ENCODE measurements around the gene TNF.

The TNF gene

GRCh38 chr6:31574106-31575061, 981 bp upstream of the TNF start:
- Histone ChIP-seq H3K27ac (ENCODE audit: low read depth, low read length) (no peak overlapping the region), H3K4me1 (ENCODE audit: control insufficient read depth, insufficient read depth, low read length, unreplicated experiment) (no peaks in the 10 kb centered on the region), H3K4me3 (ENCODE audit: low read depth, low read length) (no peak overlapping the region), H3K27me3 (ENCODE audit: insufficient read depth, low read length) (peaks cover 9% of the 10 kb centered on the region), H3K36me3 (ENCODE audit: insufficient read depth, low read length) (no peaks in the 10 kb centered on the region), H3K79me2 (ENCODE audit: control insufficient read depth, insufficient read depth, low read length, unreplicated experiment) (no peaks in the 10 kb centered on the region), H2AFZ (ENCODE audit: low read length, unreplicated experiment) (no peak overlapping the region)

GRCh38 chr6:31575952-31576685, 754 bp downstream of the TNF start:
- Histone ChIP-seq H3K27me3 (ENCODE audit: insufficient read depth, low read length) (peaks cover 9% of the 10 kb centered on the region), H3K79me2 (ENCODE audit: control insufficient read depth, insufficient read depth, low read length, unreplicated experiment) (no peaks in the 10 kb centered on the region), H3K4me3 (ENCODE audit: low read depth, low read length) (no peak overlapping the region), H3K36me3 (ENCODE audit: insufficient read depth, low read length) (no peaks in the 10 kb centered on the region), H3K4me1 (ENCODE audit: control insufficient read depth, insufficient read depth, low read length, unreplicated experiment) (no peaks in the 10 kb centered on the region), H2AFZ (ENCODE audit: low read length, unreplicated experiment) (no peak overlapping the region), H3K27ac (ENCODE audit: low read depth, low read length) (no peak overlapping the region)

GRCh38 chr6:31576897-31577578, 1.7 kb downstream of the TNF start:
- Histone ChIP-seq H3K36me3 (ENCODE audit: insufficient read depth, low read length) (no peaks in the 10 kb centered on the region), H2AFZ (ENCODE audit: low read length, unreplicated experiment) (no peak overlapping the region), H3K4me3 (ENCODE audit: low read depth, low read length) (no peak overlapping the region), H3K4me1 (ENCODE audit: control insufficient read depth, insufficient read depth, low read length, unreplicated experiment) (peaks cover 5% of the 10 kb centered on the region), H3K27ac (ENCODE audit: low read depth, low read length) (no peak overlapping the region), H3K27me3 (ENCODE audit: insufficient read depth, low read length) (peaks cover 9% of the 10 kb centered on the region), H3K79me2 (ENCODE audit: control insufficient read depth, insufficient read depth, low read length, unreplicated experiment) (peaks cover 4% of the 10 kb centered on the region)

DNA sequence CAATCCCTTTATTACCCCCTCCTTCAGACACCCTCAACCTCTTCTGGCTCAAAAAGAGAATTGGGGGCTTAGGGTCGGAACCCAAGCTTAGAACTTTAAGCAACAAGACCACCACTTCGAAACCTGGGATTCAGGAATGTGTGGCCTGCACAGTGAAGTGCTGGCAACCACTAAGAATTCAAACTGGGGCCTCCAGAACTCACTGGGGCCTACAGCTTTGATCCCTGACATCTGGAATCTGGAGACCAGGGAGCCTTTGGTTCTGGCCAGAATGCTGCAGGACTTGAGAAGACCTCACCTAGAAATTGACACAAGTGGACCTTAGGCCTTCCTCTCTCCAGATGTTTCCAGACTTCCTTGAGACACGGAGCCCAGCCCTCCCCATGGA, 2.2 kb downstream of the TNF start:
- H2AFZ ChIP-seq (ENCODE audit: low read length, unreplicated experiment): no peak overlapping the region
- no peak overlapping the region for H3K4me3 ChIP-seq (ENCODE audit: low read depth, low read length)
- no peak overlapping the region for H3K27ac ChIP-seq (ENCODE audit: low read depth, low read length)
- H3K36me3 ChIP-seq (ENCODE audit: insufficient read depth, low read length): no peaks in the 10 kb centered on the region
- H3K79me2 ChIP-seq (ENCODE audit: control insufficient read depth, insufficient read depth, low read length, unreplicated experiment): peaks cover 4% of the 10 kb centered on the region
- peaks cover 9% of the 10 kb centered on the region for H3K27me3 ChIP-seq (ENCODE audit: insufficient read depth, low read length)
- H3K4me1 ChIP-seq (ENCODE audit: control insufficient read depth, insufficient read depth, low read length, unreplicated experiment): peaks cover 5% of the 10 kb centered on the region

GRCh38 chr6:31578184-31579118, 3.1 kb downstream of the TNF start:
- Histone ChIP-seq H3K27ac (ENCODE audit: low read depth, low read length) (no peak overlapping the region), H3K27me3 (ENCODE audit: insufficient read depth, low read length) (peaks cover 9% of the 10 kb centered on the region), H2AFZ (ENCODE audit: low read length, unreplicated experiment) (no peak overlapping the region), H3K36me3 (ENCODE audit: insufficient read depth, low read length) (no peaks in the 10 kb centered on the region), H3K4me1 (ENCODE audit: control insufficient read depth, insufficient read depth, low read length, unreplicated experiment) (peaks cover 5% of the 10 kb centered on the region), H3K4me3 (ENCODE audit: low read depth, low read length) (no peak overlapping the region), H3K79me2 (ENCODE audit: control insufficient read depth, insufficient read depth, low read length, unreplicated experiment) (peaks cover 4% of the 10 kb centered on the region)

GRCh38 chr6:31579119-31579505, 3.7 kb downstream of the TNF start:
- Histone ChIP-seq H3K4me1 (ENCODE audit: control insufficient read depth, insufficient read depth, low read length, unreplicated experiment) (peaks cover 5% of the 10 kb centered on the region), H3K36me3 (ENCODE audit: insufficient read depth, low read length) (no peaks in the 10 kb centered on the region), H3K27me3 (ENCODE audit: insufficient read depth, low read length) (peaks cover 7% of the 10 kb centered on the region), H3K27ac (ENCODE audit: low read depth, low read length) (no peak overlapping the region), H2AFZ (ENCODE audit: low read length, unreplicated experiment) (no peak overlapping the region), H3K79me2 (ENCODE audit: control insufficient read depth, insufficient read depth, low read length, unreplicated experiment) (peaks cover 4% of the 10 kb centered on the region), H3K4me3 (ENCODE audit: low read depth, low read length) (no peak overlapping the region)

GRCh38 chr6:31579546-31580437, 4.4 kb downstream of the TNF start:
- H3K27ac ChIP-seq (ENCODE audit: low read depth, low read length): no peak overlapping the region
- no peak overlapping the region for H3K4me3 ChIP-seq (ENCODE audit: low read depth, low read length)
- H3K4me1 ChIP-seq (ENCODE audit: control insufficient read depth, insufficient read depth, low read length, unreplicated experiment): peaks cover 5% of the 10 kb centered on the region
- H2AFZ ChIP-seq (ENCODE audit: low read length, unreplicated experiment): no peak overlapping the region
- H3K27me3 ChIP-seq (ENCODE audit: insufficient read depth, low read length): peaks cover 3% of the 10 kb centered on the region; the same call in 1 of the 2 replicates
- H3K36me3 ChIP-seq (ENCODE audit: insufficient read depth, low read length): no peaks in the 10 kb centered on the region
- H3K79me2 ChIP-seq (ENCODE audit: control insufficient read depth, insufficient read depth, low read length, unreplicated experiment): peaks cover 4% of the 10 kb centered on the region

GRCh38 chr6:31580438-31580740, 5.0 kb downstream of the TNF start:
- Histone ChIP-seq H2AFZ (ENCODE audit: low read length, unreplicated experiment) (peak overlapping the region; percentile 87), H3K4me3 (ENCODE audit: low read depth, low read length) (peak overlapping the region; percentile 98), H3K4me1 (ENCODE audit: control insufficient read depth, insufficient read depth, low read length, unreplicated experiment) (peaks cover 5% of the 10 kb centered on the region), H3K79me2 (ENCODE audit: control insufficient read depth, insufficient read depth, low read length, unreplicated experiment) (peaks cover 4% of the 10 kb centered on the region), H3K36me3 (ENCODE audit: insufficient read depth, low read length) (no peaks in the 10 kb centered on the region), H3K27me3 (ENCODE audit: insufficient read depth, low read length) (peaks cover 3% of the 10 kb centered on the region; the same call in 1 of the 2 replicates), H3K27ac (ENCODE audit: low read depth, low read length) (no peak overlapping the region)

GRCh38 chr6:31580807-31581433, 5.6 kb downstream of the TNF start:
- Histone ChIP-seq H2AFZ (ENCODE audit: low read length, unreplicated experiment) (peak overlapping the region; percentile 97), H3K27me3 (ENCODE audit: insufficient read depth, low read length) (peaks cover 3% of the 10 kb centered on the region; the same call in 1 of the 2 replicates), H3K4me3 (ENCODE audit: low read depth, low read length) (peak overlapping the region; percentile 98), H3K36me3 (ENCODE audit: insufficient read depth, low read length) (no peaks in the 10 kb centered on the region), H3K27ac (ENCODE audit: low read depth, low read length) (no peak overlapping the region), H3K4me1 (ENCODE audit: control insufficient read depth, insufficient read depth, low read length, unreplicated experiment) (peaks cover 5% of the 10 kb centered on the region), H3K79me2 (ENCODE audit: control insufficient read depth, insufficient read depth, low read length, unreplicated experiment) (peaks cover 4% of the 10 kb centered on the region)

All from ACC112 (cell line).